ENCODE data around the gene SAA4. TPM values are rescaled to one million over a fixed set of nuclear protein-coding genes. Genes with fewer than 3 reads are reported as not detected.
"Not testable (repeated sequence)": the region's sequence is repeated elsewhere in the genome, so short reads cannot be mapped to it uniquely, and the experiment has no call there.

Gene SAA4, protein sequence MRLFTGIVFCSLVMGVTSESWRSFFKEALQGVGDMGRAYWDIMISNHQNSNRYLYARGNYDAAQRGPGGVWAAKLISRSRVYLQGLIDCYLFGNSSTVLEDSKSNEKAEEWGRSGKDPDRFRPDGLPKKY
- polyA plus RNA-seq (ENCODE audit: insufficient read length) = not detected
- long read RNA-seq, donor 1 = 0 reads
- long read RNA-seq, donor 2 = 0 reads
- long read RNA-seq, donor 3 = 0 reads
- long read RNA-seq, donor 4 = 0 reads
- long read RNA-seq, donor 5 = 0 reads
- long read RNA-seq, donor 6 = 0 reads
- long read RNA-seq, donor 7 = 0 reads
- long read RNA-seq, donor 8 = 0 reads

GRCh38 chr11:18236664-18237356, at the start of gene SAA4:
SAA4 (minus strand) TSS chr11:18236802; CDS start chr11:18235926, 876 bp downstream.
- no peak for DNase-seq

GRCh38 chr11:18285841-18286240, 49.2 kb upstream of the SAA4 start:
- DNase-seq = no peak

GRCh38 chr11:18282626-18283025, 46.0 kb upstream of the SAA4 start:
- DNase-seq = no peak

DNA sequence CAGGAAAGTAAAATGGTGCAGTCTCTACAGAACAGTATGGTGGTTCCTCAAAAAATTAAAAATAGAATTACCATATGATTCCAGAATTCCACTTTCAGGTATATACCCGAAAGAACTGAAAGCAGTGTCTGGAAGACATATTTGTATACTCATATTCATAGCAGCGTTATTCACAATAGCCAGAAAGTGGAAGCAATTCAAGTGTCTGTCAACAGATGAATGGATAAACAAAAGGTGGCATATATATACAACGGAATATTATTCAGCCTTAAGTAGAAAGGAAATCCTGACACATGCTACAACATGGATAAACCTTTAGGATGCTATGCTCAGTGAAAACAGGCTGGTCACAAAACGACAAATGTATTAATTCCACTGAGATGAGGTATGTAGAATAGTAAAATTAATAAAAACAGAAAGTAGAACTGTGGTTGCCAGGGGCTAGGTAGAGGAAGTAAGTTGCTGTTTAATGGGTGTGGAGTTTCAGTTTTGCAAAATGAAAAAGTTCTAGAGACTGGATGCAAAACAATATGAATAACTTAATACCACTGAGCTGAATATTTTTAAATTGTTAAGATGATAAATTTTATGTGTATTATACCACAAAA, 43.9 kb upstream of the SAA4 start:
- no peak for DNase-seq

- DNase-seq = no peak
These were observed 41.1 kb upstream of the SAA4 start for GRCh38 chr11:18277565-18278271.

GRCh38 chr11:18271206-18271605, 34.6 kb upstream of the SAA4 start:
- no peak for DNase-seq

DNA sequence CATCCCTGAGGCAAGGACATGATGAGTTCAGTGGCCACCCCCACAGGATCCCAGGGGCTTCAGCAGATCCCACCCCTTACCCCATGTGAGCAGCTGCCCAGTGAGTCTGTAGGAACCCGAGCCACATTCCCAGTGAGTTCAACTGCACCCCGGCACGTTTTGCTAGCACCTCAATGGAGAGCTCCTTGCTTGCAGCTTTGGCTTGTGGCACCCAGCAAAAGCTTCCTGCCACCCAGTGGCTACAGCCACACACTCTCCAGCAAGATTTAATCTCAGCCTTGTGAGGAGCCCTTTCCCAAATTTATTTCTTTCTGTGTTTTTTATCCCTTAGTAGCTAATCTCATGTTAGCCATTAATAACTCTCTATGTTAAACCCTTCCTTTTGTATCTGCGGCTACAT, 33.5 kb upstream of the SAA4 start:
- DNase-seq = no peak

GRCh38 chr11:18269252-18269651, 32.6 kb upstream of the SAA4 start:
- DNase-seq = not testable (repeated sequence)

DNA sequence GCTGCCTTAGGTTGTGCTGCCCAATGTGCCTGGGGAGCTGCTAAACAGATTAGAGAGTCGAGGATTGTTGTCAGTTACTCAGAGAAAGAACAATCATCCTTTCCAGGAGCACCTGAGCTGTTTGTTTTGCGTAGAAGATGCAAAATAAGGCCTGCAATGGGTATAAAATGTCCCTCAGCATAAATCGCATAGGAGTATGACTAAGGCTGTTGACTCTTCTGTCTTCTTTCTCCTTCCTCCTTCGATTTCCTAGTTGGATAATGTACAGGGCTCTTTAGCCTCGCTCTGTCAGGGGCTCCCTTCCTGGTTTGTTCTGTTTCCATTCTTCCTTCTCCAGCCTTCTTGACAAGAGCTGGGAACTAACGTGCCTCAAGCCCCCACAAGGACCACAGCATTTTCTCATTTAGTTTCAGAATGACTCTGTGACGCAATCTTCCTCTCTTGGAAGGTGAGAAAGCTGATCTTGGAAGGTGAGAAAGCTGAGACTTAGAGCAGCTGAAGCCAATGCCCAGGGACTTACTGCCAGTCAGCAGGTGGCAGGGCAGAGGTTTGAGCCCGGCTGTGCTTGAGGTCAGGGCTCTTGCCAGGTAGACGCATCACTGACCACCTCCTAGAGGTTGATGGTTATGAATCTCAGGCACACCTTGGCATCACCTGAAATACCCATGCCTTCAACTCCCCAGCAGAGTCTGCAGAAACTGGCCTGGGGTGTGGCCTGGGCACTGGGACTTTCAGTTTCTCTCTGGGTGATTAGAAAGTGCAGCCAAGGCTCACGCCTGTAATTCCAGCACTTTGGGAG, 30.9 kb upstream of the SAA4 start:
- not testable (repeated sequence) for DNase-seq

GRCh38 chr11:18265949-18266348, 29.3 kb upstream of the SAA4 start, which contains the start of gene SAA1:
SAA1 (plus strand) TSS chr11:18266264; CDS start chr11:18266888, 624 bp downstream.
- DNase-seq = no peak

GRCh38 chr11:18264677-18265555, 28.3 kb upstream of the SAA4 start:
- DNase-seq = no peak

GRCh38 chr11:18264035-18264434, 27.4 kb upstream of the SAA4 start:
- DNase-seq = no peak

DNA sequence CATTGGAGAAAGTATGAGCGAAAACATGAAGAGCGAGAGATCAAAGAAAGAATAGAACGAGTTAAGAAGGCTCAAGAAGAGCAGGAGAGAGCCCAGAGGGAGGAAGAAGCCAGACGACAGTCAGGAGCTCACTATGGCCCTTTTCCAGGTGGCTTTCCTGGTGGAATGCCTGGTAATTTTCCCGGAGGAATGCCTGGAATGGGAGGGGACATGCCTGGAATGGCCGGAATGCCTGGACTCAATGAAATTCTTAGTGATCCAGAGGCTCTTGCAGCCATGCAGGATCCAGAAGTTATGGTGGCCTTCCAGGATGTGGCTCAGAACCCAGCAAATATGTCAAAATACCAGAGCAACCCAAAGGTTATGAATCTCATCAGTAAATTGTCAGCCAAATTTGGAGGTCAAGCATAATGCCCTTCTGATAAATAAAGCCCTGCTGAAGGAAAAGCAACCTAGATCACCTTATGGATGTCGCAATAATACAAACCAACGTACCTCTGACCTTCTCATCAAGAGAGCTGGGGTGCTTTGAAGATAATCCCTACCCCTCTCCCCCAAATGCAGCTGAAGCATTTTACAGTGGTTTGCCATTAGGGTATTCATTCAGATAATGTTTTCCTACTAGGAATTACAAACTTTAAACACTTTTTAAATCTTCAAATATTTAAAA, 26.2 kb upstream of the SAA4 start:
- DNase-seq = not testable (repeated sequence)

- no peak for DNase-seq
These were observed 25.1 kb upstream of the SAA4 start for GRCh38 chr11:18261721-18262120.

DNA sequence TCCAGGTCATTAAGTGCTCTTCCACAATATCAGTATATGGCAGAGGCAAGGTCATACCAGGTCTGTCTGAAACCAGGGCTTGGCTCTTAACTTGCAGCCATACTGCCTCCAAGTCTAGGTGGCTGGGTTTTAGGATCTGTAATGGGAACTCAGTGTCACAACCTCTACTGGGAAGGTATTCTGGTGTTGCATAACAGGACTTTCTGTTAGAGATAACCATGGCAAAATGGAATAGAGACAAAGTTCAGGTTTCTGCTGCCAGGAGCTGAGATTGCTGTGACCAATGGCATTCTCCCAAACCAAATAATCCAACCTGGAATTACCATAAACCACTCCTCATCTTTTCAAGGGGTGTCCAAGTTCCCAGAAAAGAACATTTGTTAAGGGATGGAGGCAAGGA, 22.7 kb upstream of the SAA4 start:
- no peak for DNase-seq

GRCh38 chr11:18254781-18255361, 18.3 kb upstream of the SAA4 start:
- DNase-seq = no peak

DNA sequence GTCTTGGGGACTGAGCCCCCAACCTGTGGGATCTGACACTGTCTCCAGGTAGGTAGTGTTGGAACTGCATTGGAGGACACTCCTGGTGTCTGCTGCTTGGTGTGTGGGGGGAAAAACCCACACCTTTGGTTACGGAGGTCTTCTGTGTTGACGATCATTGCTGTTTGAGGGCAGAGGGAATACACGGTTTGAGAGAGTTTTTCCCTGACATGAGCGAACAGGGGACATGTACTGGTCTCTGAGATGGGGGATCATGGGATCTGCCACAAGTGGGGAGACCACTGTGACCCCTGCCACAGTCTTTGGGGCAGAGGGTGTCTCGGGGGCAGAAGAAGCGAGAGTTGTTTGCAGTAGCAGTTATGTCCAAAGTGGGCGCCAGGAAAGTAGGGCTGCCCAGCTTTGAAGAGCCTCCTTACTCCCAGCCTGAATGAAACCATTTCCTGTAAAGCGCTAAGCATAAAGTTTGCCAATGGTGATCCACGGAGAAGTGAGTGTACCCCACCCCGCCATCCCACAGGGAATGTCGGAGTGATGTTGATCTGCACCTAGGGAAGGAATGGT, 17.3 kb upstream of the SAA4 start:
- DNase-seq = no peak

GRCh38 chr11:18253233-18253632, 16.6 kb upstream of the SAA4 start:
- no peak for DNase-seq

DNA sequence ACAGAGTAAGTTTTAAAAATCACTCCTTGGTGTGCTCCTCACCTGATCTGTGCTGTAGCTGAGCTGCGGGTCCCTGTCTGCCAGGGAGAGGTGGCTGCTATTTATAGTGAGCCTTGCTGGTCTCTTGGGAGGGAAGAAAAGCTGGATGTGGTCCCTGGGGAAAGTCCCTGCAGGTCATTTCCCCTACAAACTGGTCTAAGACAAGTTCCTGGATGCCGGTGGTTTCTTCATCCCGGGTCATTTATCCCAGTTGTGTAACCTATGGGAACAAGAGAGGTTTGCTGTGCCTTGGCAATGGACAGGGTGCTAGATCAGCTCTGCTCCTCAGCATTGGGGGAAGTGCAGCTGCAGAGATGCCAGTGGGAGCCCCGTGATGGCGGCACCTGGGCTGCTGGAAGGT, 12.0 kb upstream of the SAA4 start, which contains the start of gene SAA2:
SAA2 (minus strand) TSS at position 108 of the 400 bp plus-strand sequence. CDS start 657 bp downstream, outside the sequence.
- no peak for DNase-seq

Data from left kidney (tissue), 8 donors.